OCI-LY1 (cell line): Measurements from ENCODE around the gene ACE.

Experiments used
- H2AFZ ChIP-seq: fragments of 200-600 bp; sonication (generic), shearing (Covaris generic); 2 replicates; pipeline ENCODE4 v1.6.0; 2014; ENCODE audit warnings: antibody characterized with exemption, mild to moderate bottlenecking, low read length
- H3F3A ChIP-seq: fragments of 200-600 bp; sonication (generic), shearing (Covaris generic); 2 replicates; pipeline ENCODE4 v1.6.0; 2014; ENCODE audit warnings: mild to moderate bottlenecking, antibody characterized with exemption, low read length, moderate library complexity; ENCODE audit not compliant: insufficient read depth
- H3K27ac ChIP-seq: fragments of 200-600 bp; sonication (generic); 2 replicates; pipeline ENCODE4 v1.5.1; 2014; ENCODE audit warnings: low read length, mixed run types, mild to moderate bottlenecking, low read depth; ENCODE audit not compliant: poor library complexity, severe bottlenecking
- H3K27me3 ChIP-seq: fragments of 200-600 bp; sonication (generic); 2 replicates; pipeline ENCODE4 v1.6.0; 2014; ENCODE audit warnings: antibody characterized with exemption, mild to moderate bottlenecking, low read length, moderate library complexity; ENCODE audit not compliant: insufficient read depth
- H3K36me3 ChIP-seq: fragments of 200-600 bp; sonication (generic); 2 replicates; pipeline ENCODE4 v1.6.1; 2014; ENCODE audit warnings: mild to moderate bottlenecking, antibody characterized with exemption, low read length, moderate library complexity, mixed read lengths; ENCODE audit not compliant: insufficient read depth
- H3K4me1 ChIP-seq: fragments of 200-600 bp; sonication (generic); 2 replicates; pipeline ENCODE4 v1.5.1; 2014; ENCODE audit warnings: mild to moderate bottlenecking, low read length, moderate library complexity; ENCODE audit not compliant: insufficient read depth, severe bottlenecking
- H3K4me2 ChIP-seq: fragments of 200-600 bp; sonication (generic), shearing (Covaris generic); 2 replicates; pipeline ENCODE4 v1.6.1; 2014; ENCODE audit warnings: low read length
- H3K4me3 ChIP-seq: fragments of 200-600 bp; sonication (generic); 2 replicates; pipeline ENCODE4 v1.5.1; 2014; ENCODE audit warnings: low read length, low read depth, mild to moderate bottlenecking, mixed read lengths; ENCODE audit not compliant: poor library complexity, severe bottlenecking
- H3K79me2 ChIP-seq: fragments of 200-600 bp; shearing (Covaris generic); 2 replicates; pipeline ENCODE4 v1.6.1; 2016; ENCODE audit warnings: mixed run types, low read length, mixed read lengths; ENCODE audit not compliant: insufficient read depth
- H3K9ac ChIP-seq: fragments of 200-600 bp; sonication (generic), shearing (Covaris generic); 2 replicates; pipeline ENCODE4 v1.6.1; 2014; ENCODE audit warnings: mild to moderate bottlenecking, low read length, mixed read lengths
- H3K9me2 ChIP-seq: fragments of 200-600 bp; sonication (generic), shearing (Covaris generic); 2 replicates; pipeline ENCODE4 v1.6.1; 2014; ENCODE audit warnings: low read depth, mild to moderate bottlenecking, low read length, mixed read lengths
- H3K9me3 ChIP-seq: fragments of 200-600 bp; shearing (Covaris generic); 2 replicates; pipeline ENCODE4 v1.6.1; 2014; ENCODE audit warnings: low read length, mixed read lengths
- H4K20me1 ChIP-seq: fragments of 200-600 bp; sonication (generic), shearing (Covaris generic); 2 replicates; pipeline ENCODE4 v1.6.0; 2016; ENCODE audit warnings: mild to moderate bottlenecking, low read length; ENCODE audit not compliant: insufficient read depth
- EZH2 ChIP-seq: fragments of 200-600 bp; sonication (generic), shearing (Covaris generic); IDR thresholded peaks from 2 replicates; pipeline ENCODE4 v1.8.0; 2017; ENCODE audit warnings: borderline replicate concordance, mixed run types, mild to moderate bottlenecking, antibody characterized with exemption, low read length, moderate library complexity, mixed read lengths
- TF ChIP-seq, protein P1 (sequence below): fragments of 200-600 bp; sonication (generic), shearing (Covaris generic); IDR thresholded peaks from 2 replicates; pipeline ENCODE4 v1.5.1; 2017; ENCODE audit warnings: mild to moderate bottlenecking, antibody characterized with exemption, low read length, moderate library complexity, mixed read lengths

The ACE gene

DNA sequence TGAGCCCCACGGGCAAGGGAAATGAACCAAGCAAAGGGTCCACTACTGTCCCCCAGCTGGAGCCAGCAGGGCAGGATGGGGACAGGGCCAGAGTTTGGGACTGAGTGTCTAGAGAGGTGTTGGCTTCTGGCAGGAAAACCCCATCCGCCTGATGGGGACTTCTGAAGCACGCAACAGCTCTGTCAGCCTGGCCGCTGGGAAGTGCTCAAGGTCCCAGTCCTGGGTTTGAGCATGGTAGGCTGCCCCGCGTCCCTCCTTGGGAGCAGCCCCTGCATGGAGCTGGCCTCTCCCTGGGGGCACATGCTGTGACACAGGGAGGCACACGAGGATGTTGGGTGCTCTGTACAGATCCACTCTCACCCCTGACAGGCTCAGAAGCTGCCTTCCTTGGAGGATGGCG is 14.6 kb downstream of the ACE start:
- H2AFZ ChIP-seq, result no peak overlapping the region
- H3K79me2 ChIP-seq, result no peaks in the 10 kb centered on the region
- H3K27ac ChIP-seq, result no peak overlapping the region
- H4K20me1 ChIP-seq, result no peaks in the 10 kb centered on the region
- H3K4me2 ChIP-seq, result no peak overlapping the region
- H3K9me3 ChIP-seq, result no peaks in the 10 kb centered on the region
- H3K9me2 ChIP-seq, result no peaks in the 10 kb centered on the region
- TF ChIP-seq, protein P1, sequence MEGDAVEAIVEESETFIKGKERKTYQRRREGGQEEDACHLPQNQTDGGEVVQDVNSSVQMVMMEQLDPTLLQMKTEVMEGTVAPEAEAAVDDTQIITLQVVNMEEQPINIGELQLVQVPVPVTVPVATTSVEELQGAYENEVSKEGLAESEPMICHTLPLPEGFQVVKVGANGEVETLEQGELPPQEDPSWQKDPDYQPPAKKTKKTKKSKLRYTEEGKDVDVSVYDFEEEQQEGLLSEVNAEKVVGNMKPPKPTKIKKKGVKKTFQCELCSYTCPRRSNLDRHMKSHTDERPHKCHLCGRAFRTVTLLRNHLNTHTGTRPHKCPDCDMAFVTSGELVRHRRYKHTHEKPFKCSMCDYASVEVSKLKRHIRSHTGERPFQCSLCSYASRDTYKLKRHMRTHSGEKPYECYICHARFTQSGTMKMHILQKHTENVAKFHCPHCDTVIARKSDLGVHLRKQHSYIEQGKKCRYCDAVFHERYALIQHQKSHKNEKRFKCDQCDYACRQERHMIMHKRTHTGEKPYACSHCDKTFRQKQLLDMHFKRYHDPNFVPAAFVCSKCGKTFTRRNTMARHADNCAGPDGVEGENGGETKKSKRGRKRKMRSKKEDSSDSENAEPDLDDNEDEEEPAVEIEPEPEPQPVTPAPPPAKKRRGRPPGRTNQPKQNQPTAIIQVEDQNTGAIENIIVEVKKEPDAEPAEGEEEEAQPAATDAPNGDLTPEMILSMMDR, result no peak
- no peak for TF ChIP-seq EZH2
- no peak overlapping the region for H3K9ac ChIP-seq
- H3K27me3 ChIP-seq, result no peaks in the 10 kb centered on the region; the same call in 1 of the 2 replicates
- H3K4me3 ChIP-seq, result no peak overlapping the region
- no peaks in the 10 kb centered on the region for H3K36me3 ChIP-seq
- no peaks in the 10 kb centered on the region for H3F3A ChIP-seq
- H3K4me1 ChIP-seq, result peaks cover 4% of the 10 kb centered on the region

DNA sequence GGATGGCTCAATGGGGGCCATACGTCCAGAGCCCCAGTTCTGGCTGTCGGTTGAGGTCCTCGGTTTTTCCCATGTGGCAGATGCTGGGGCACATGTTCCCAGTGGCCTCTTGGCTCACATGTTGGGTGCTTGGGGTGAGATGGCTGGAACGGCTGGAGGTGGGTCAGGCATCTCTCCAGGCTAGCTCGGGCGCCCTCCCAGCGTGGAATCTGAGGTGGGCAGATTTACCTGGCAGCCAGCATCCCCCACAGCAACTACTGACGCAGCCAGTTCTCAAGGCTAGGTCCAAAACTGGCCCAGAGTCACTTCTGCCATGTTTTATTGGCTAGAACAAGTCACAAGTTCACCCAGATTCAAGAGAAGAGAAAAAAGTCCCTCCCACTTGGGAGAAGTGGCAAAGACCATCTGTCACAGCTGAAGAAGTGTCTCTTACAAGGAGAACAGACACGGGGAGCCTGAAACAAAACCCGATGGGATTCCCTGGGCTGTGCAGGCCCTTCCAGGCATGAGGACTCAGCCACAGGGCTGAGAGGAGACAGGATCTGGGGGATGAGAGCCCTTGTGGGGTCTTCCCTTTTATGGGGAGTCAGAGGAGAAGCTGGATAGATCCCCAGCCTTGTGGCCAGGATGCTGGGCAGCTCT is 15.2 kb downstream of the ACE start:
- H3K4me2 ChIP-seq, result no peak overlapping the region
- no peaks in the 10 kb centered on the region for H3K36me3 ChIP-seq
- no peak for TF ChIP-seq EZH2
- TF ChIP-seq, protein P1, result no peak
- H3K27ac ChIP-seq, result no peak overlapping the region
- no peak overlapping the region for H2AFZ ChIP-seq
- no peak overlapping the region for H3K4me3 ChIP-seq
- H3K27me3 ChIP-seq, result no peaks in the 10 kb centered on the region; the same call in 1 of the 2 replicates
- no peaks in the 10 kb centered on the region for H4K20me1 ChIP-seq
- no peaks in the 10 kb centered on the region for H3K4me1 ChIP-seq
- no peaks in the 10 kb centered on the region for H3K9me2 ChIP-seq
- no peaks in the 10 kb centered on the region for H3F3A ChIP-seq
- H3K9ac ChIP-seq, result no peak overlapping the region
- no peaks in the 10 kb centered on the region for H3K79me2 ChIP-seq
- no peaks in the 10 kb centered on the region for H3K9me3 ChIP-seq

DNA sequence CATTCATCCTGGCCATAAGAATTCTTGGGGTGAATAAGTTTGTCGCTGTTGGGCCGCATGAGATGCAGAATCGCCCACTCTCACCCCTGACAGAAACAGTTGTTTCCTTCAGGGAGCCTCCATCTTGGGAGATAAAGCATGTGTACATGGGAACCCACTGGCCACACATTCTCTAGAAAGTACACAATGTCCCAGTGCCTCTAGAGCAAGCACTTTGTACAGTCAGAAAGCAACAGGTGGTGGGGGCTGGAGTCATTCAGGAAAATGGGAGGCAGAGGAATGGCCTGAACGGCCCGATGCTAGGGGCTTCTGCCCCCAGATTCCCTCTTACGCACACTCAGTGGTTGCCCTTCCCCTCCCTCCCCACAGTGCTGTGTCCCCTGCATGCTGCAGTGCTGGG is 16.1 kb downstream of the ACE start:
- H3K4me2 ChIP-seq, result no peak overlapping the region
- no peak for TF ChIP-seq EZH2
- TF ChIP-seq, protein P1, result no peak
- no peaks in the 10 kb centered on the region for H3K9me3 ChIP-seq
- H3K4me3 ChIP-seq, result no peak overlapping the region
- H4K20me1 ChIP-seq, result no peaks in the 10 kb centered on the region
- H3K36me3 ChIP-seq, result no peaks in the 10 kb centered on the region
- H3K27me3 ChIP-seq, result no peaks in the 10 kb centered on the region; the same call in 1 of the 2 replicates
- no peaks in the 10 kb centered on the region for H3F3A ChIP-seq
- no peaks in the 10 kb centered on the region for H3K9me2 ChIP-seq
- H3K9ac ChIP-seq, result no peak overlapping the region
- no peaks in the 10 kb centered on the region for H3K79me2 ChIP-seq
- no peak overlapping the region for H3K27ac ChIP-seq
- H3K4me1 ChIP-seq, result no peaks in the 10 kb centered on the region
- H2AFZ ChIP-seq, result no peak overlapping the region
